C4-2B (cell line): ENCODE measurements around the gene HORMAD2.
"Not testable (repeated sequence)": the region's sequence is repeated elsewhere in the genome, so short reads cannot be mapped to it uniquely, and the experiment has no call there.

ENCODE experiments used
- H3K27ac ChIP-seq: fragments of 450-650 bp; 2 replicates; pipeline ENCODE4 v1.5.1; 2017
- CTCF ChIP-seq: fragments of 450-650 bp; conservative IDR thresholded peaks from 2 replicates; pipeline ENCODE4 v1.5.1; 2017; ENCODE audit warnings: mild to moderate bottlenecking
- ZFX ChIP-seq: fragments of 450-650 bp; IDR thresholded peaks from 2 replicates; pipeline ENCODE4 v1.6.1; 2017

HORMAD2 gene

DNA sequence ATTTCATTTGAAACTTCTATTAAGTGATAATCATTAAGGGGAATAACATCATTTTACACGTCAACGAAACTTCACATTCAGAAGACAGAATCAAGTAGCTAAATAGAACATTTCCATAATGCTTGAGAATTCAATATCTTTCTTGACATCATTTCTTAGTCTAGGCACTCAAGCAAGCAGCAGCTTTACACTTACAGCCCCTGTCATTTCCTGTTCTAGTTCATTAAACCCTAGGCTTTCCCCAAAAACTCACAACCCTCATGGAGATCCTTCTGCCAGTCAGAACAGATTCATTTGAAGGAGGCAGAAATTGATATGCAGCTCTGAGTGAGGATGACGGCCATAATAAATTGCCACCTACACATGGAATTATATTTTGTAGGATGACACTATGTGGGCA lies 5.3 kb upstream of the HORMAD2 start:
- H3K27ac ChIP-seq = no peak overlapping the region
- TF ChIP-seq ZFX (no peak), CTCF (no peak)

GRCh38 chr22:30077279-30077880 lies 2.9 kb upstream of the HORMAD2 start:
- TF ChIP-seq CTCF (no peak), ZFX (no peak)
- no peak overlapping the region for H3K27ac ChIP-seq

GRCh38 chr22:30078320-30079311 lies 1.6 kb upstream of the HORMAD2 start:
- H3K27ac ChIP-seq = no peak overlapping the region
- TF ChIP-seq CTCF = no peak
- TF ChIP-seq ZFX = no peak

DNA sequence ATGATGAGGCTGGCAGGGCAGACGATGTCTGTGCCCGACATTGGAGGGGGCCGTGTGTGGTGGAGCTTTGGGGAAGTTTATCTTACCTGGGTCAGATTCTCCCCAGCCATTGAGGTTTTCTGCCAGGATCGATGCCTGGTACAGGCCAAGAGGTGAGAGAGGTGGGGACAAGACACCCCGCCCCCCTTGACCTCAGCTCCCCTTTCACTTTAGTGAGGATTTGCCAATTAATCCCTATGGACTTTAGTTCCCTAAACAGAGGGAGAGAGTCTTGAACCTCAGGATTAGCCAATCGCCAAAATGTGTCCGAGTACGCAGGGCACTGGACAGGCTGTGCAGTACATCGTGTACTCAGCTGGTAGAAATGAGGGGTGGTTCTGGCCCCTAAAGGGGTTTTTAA lies 541 bp downstream of the HORMAD2 start:
- TF ChIP-seq ZFX (no peak), CTCF (no peak)
- H3K27ac ChIP-seq = no peak overlapping the region

DNA sequence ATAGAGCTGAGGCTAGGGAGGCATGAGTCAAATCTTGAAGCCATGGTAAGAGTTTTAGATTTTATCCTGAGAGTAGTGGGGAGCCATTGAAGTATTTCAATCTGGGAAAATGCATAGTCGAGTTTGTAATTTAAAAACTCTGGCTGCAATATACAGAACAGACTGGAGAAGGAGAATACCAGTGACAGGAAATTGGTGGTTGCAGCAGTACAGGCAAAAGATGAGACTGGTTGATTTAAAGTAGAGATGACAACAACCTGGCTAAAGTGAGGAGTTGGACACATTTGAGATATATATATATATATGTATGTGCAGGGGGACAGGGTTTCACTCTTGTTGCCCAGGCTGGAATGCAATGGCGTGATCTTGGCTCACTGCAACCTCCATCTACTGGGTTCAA lies 6.2 kb downstream of the HORMAD2 start:
- no peak overlapping the region for H3K27ac ChIP-seq
- TF ChIP-seq CTCF = no peak
- no peak for TF ChIP-seq ZFX

- H3K27ac ChIP-seq = not testable (repeated sequence)
These were observed 6.8 kb downstream of the HORMAD2 start for GRCh38 chr22:30087037-30087436.

- H3K27ac ChIP-seq = no peak overlapping the region
- TF ChIP-seq CTCF = no peak
- TF ChIP-seq ZFX = no peak
These were observed 7.3 kb downstream of the HORMAD2 start for GRCh38 chr22:30087611-30088010.
